Measurements from ENCODE around the gene CBY2. TPM values are rescaled to one million over a fixed set of nuclear protein-coding genes. Genes with fewer than 3 reads are reported as not detected.

The CBY2 gene
- total and polyA plus RNA-seq, 2 of the 4 experiments (the other 2 are of a cell fraction): not detected

- Histone ChIP-seq H4K5ac (ENCODE audit: low read depth, low read length) (no peak overlapping the region), H2AFZ (replicated peaks; ENCODE audit: low read length, poor library complexity) (no peak overlapping the region), H3K27me3 (ENCODE audit: control insufficient read depth, insufficient read depth, low read length) (peaks cover 5% of the 10 kb centered on the region), H4K8ac (ENCODE audit: low read depth in 2 of 2, low read length in 2 of 2) (no peak overlapping the region), H3K4me2 (ENCODE audit: low read depth, low read length) (no peak overlapping the region), H2AK5ac (ENCODE audit: low read depth, low read length) (no peak overlapping the region), H2AK9ac (replicated peaks; ENCODE audit: low read depth, low read length, poor library complexity) (no peak overlapping the region), H2BK15ac (ENCODE audit: low read depth, low read length) (no peak overlapping the region), H3K36me3 (ENCODE audit: control insufficient read depth, insufficient read depth, low read length) (no peaks in the 10 kb centered on the region), H2BK5ac (ENCODE audit: low read depth, low read length, poor library complexity, severe bottlenecking) (no peak overlapping the region), H2BK120ac (ENCODE audit: low read depth, low read length) (no peak overlapping the region), H2BK20ac (ENCODE audit: low read depth, low read length) (no peak overlapping the region), H4K20me1 (ENCODE audit: insufficient read depth, low read length) (no peaks in the 10 kb centered on the region), H3K56ac (ENCODE audit: extremely low read depth, insufficient read depth, low read length) (no peak overlapping the region), H3K27ac (ENCODE audit: insufficient read depth, low read length) (no peak overlapping the region), H3K79me1 (ENCODE audit: low read depth in 1 of 2, low read length in 2 of 2) (no peaks in the 10 kb centered on the region), H3K4me3 (ENCODE audit: insufficient read depth, low read depth, low read length) (no peak overlapping the region), H3K9me1 (ENCODE audit: insufficient read depth, low read length) (no peaks in the 10 kb centered on the region), H3K23ac (ENCODE audit: low read depth, low read length) (no peak overlapping the region), H3K9ac (ENCODE audit: low read depth, low read length) (no peak overlapping the region), H4K91ac (ENCODE audit: insufficient read depth, low read depth, low read length) (no peak overlapping the region), H3K9me3 (ENCODE audit: control insufficient read depth, insufficient read depth, low read length) (no peaks in the 10 kb centered on the region), H3K14ac (replicated peaks; ENCODE audit: low read depth, low read length) (no peak overlapping the region), H3K4me1 (ENCODE audit: control insufficient read depth, insufficient read depth, low read length) (no peaks in the 10 kb centered on the region), H3K4ac (ENCODE audit: low read depth, low read length) (no peak overlapping the region), H3K18ac (ENCODE audit: low read depth, low read length) (no peak overlapping the region)
- no TSS peak for BruUV-seq (replicated peaks)
- ChIA-PET POLR2A (ENCODE audit: unreplicated experiment) (no interaction called here), CTCF (no interaction called here)
- 13% methylated on average over 1 of the region's 2 CpGs; no CpG with 5 or more reads in 1 of the 2 experiments for WGBS, 2 experiments (ENCODE audit: extremely low coverage in 2 of 2, insufficient read length in 1 of 2)
- in situ Hi-C loops (cut with MboI; ENCODE audit: low sequenced_read_pairs) (no loop called here), dilution Hi-C loops (cut with HindIII; ENCODE audit: low sequenced_read_pairs, unreplicated experiment) (no loop called here), intact Hi-C loops (cut with micrococcal nuclease) (no loop called here)
- TF ChIP-seq RCOR1 (IDR thresholded peaks at IDR 0.05; ENCODE audit: insufficient replicate concordance, low read length) (no peak), RFX5 (IDR thresholded peaks at IDR 0.05; ENCODE audit: low read depth, low read length) (no peak), SMC3 (IDR thresholded peaks at IDR 0.05; ENCODE audit: low read depth, low read length) (no peak), MXI1 (IDR thresholded peaks at IDR 0.05; ENCODE audit: borderline replicate concordance, low read depth, low read length) (no peak), USF2 (IDR thresholded peaks at IDR 0.05; ENCODE audit: low read depth, low read length) (no peak), FOS (IDR thresholded peaks at IDR 0.05; ENCODE audit: low read depth, low read length) (no peak), CTCF (conservative IDR thresholded peaks at IDR 0.05; ENCODE audit: low read depth, low read length) (no peak), MAFK (IDR thresholded peaks at IDR 0.05; ENCODE audit: low read depth, low read length) (no peak), MAZ (IDR thresholded peaks at IDR 0.05; ENCODE audit: borderline replicate concordance, low read depth, low read length) (no peak), NFE2L2 (IDR thresholded peaks at IDR 0.05; ENCODE audit: low read depth, low read length) (no peak), ELK1 (IDR thresholded peaks at IDR 0.05; ENCODE audit: borderline replicate concordance, low read depth, low read length) (no peak)
- ATAC-seq (ENCODE audit: low read depth) (no peak), DNase-seq (no peak)
Measured at GRCh38 chr13:45737571-45738017, 35.5 kb downstream of the CBY2 start.

Data from IMR-90 (cell line).